Measurements from ENCODE around the gene ANKRD44. TPM values are rescaled to one million over a fixed set of nuclear protein-coding genes. Genes with fewer than 3 reads are reported as not detected.

ANKRD44 gene
- total RNA-seq, 1 experiment from 2014 or later = 0.85 TPM

GRCh38 chr2:197128897-197129296, 181.7 kb downstream of the ANKRD44 start:
- H3K9me3 ChIP-seq (replicated peaks) = no peaks in the 10 kb centered on the region
- H3K4me1 ChIP-seq = no peaks in the 10 kb centered on the region
- H3K4me3 ChIP-seq = no peak overlapping the region
- no peak overlapping the region for H3K27ac ChIP-seq
- no peaks in the 10 kb centered on the region for H3K36me3 ChIP-seq
- no peak for DNase-seq
- no peaks in the 10 kb centered on the region for H3K27me3 ChIP-seq

- no peak for DNase-seq
- H3K27me3 ChIP-seq = no peaks in the 10 kb centered on the region
- no peaks in the 10 kb centered on the region for H3K36me3 ChIP-seq
- no peak overlapping the region for H3K4me3 ChIP-seq
- no peaks in the 10 kb centered on the region for H3K9me3 ChIP-seq (replicated peaks)
- no peak overlapping the region for H3K27ac ChIP-seq
- H3K4me1 ChIP-seq = no peaks in the 10 kb centered on the region
These were observed 182.5 kb downstream of the ANKRD44 start for GRCh38 chr2:197128126-197128525.

- H3K27me3 ChIP-seq = no peaks in the 10 kb centered on the region
- no peaks in the 10 kb centered on the region for H3K36me3 ChIP-seq
- H3K4me3 ChIP-seq = no peak overlapping the region
- H3K4me1 ChIP-seq = no peaks in the 10 kb centered on the region
- H3K27ac ChIP-seq = no peak overlapping the region
- no peaks in the 10 kb centered on the region for H3K9me3 ChIP-seq (replicated peaks)
- DNase-seq = no peak
These were observed 183.8 kb downstream of the ANKRD44 start for GRCh38 chr2:197126630-197127352.

GRCh38 chr2:197124639-197125390, 185.8 kb downstream of the ANKRD44 start:
- H3K4me3 ChIP-seq = no peak overlapping the region
- no peak overlapping the region for H3K27ac ChIP-seq
- no peaks in the 10 kb centered on the region for H3K4me1 ChIP-seq

GRCh38 chr2:197122821-197123220, 187.8 kb downstream of the ANKRD44 start:
- Histone ChIP-seq H3K4me3 (no peak overlapping the region), H3K27ac (no peak overlapping the region), H3K36me3 (no peaks in the 10 kb centered on the region), H3K27me3 (no peaks in the 10 kb centered on the region), H3K9me3 (replicated peaks) (no peaks in the 10 kb centered on the region), H3K4me1 (no peaks in the 10 kb centered on the region)
- DNase-seq = no peak

More at GRCh38 chr2:197124639-197125390, 185.8 kb downstream of the ANKRD44 start:
- Histone ChIP-seq H3K27me3 (no peaks in the 10 kb centered on the region), H3K36me3 (no peaks in the 10 kb centered on the region), H3K9me3 (replicated peaks) (no peaks in the 10 kb centered on the region)
- no peak for DNase-seq

GRCh38 chr2:197121756-197122385, 188.7 kb downstream of the ANKRD44 start:
- no peak for DNase-seq
- no peak overlapping the region for H3K4me3 ChIP-seq
- H3K9me3 ChIP-seq (replicated peaks) = no peaks in the 10 kb centered on the region
- H3K27me3 ChIP-seq = no peaks in the 10 kb centered on the region
- H3K27ac ChIP-seq = no peak overlapping the region
- no peaks in the 10 kb centered on the region for H3K4me1 ChIP-seq
- no peaks in the 10 kb centered on the region for H3K36me3 ChIP-seq

- Histone ChIP-seq H3K4me3 (no peak overlapping the region), H3K36me3 (no peaks in the 10 kb centered on the region), H3K9me3 (replicated peaks) (no peaks in the 10 kb centered on the region), H3K27ac (no peak overlapping the region), H3K27me3 (no peaks in the 10 kb centered on the region), H3K4me1 (no peaks in the 10 kb centered on the region)
- DNase-seq = no peak
These were observed 189.3 kb downstream of the ANKRD44 start for GRCh38 chr2:197121255-197121654.

GRCh38 chr2:197116306-197116879, 194.2 kb downstream of the ANKRD44 start:
- Histone ChIP-seq H3K4me1 (no peaks in the 10 kb centered on the region), H3K4me3 (no peak overlapping the region), H3K27ac (no peak overlapping the region), H3K27me3 (no peaks in the 10 kb centered on the region), H3K36me3 (no peaks in the 10 kb centered on the region), H3K9me3 (replicated peaks) (no peaks in the 10 kb centered on the region)
- no peak for DNase-seq

GRCh38 chr2:197115325-197115724, 195.3 kb downstream of the ANKRD44 start:
- Histone ChIP-seq H3K4me1 (no peaks in the 10 kb centered on the region), H3K36me3 (no peaks in the 10 kb centered on the region), H3K27ac (no peak overlapping the region), H3K9me3 (replicated peaks) (no peaks in the 10 kb centered on the region), H3K27me3 (no peaks in the 10 kb centered on the region), H3K4me3 (no peak overlapping the region)
- no peak for DNase-seq

GRCh38 chr2:197113275-197113711, 197.3 kb downstream of the ANKRD44 start:
- no peak overlapping the region for H3K27ac ChIP-seq
- no peaks in the 10 kb centered on the region for H3K27me3 ChIP-seq
- H3K4me1 ChIP-seq = no peaks in the 10 kb centered on the region
- H3K36me3 ChIP-seq = no peaks in the 10 kb centered on the region
- peak in 1 of 2 experiments; percentile 33 for DNase-seq
- H3K9me3 ChIP-seq (replicated peaks) = no peaks in the 10 kb centered on the region
- H3K4me3 ChIP-seq = no peak overlapping the region

- Histone ChIP-seq H3K9me3 (replicated peaks) (no peaks in the 10 kb centered on the region), H3K36me3 (no peaks in the 10 kb centered on the region), H3K27me3 (no peaks in the 10 kb centered on the region), H3K4me3 (no peak overlapping the region), H3K4me1 (no peaks in the 10 kb centered on the region), H3K27ac (no peak overlapping the region)
- DNase-seq = no peak
These were observed 201.3 kb downstream of the ANKRD44 start for GRCh38 chr2:197109326-197109725.

GRCh38 chr2:197108758-197109157, 201.8 kb downstream of the ANKRD44 start:
- no peaks in the 10 kb centered on the region for H3K27me3 ChIP-seq
- H3K9me3 ChIP-seq (replicated peaks) = no peaks in the 10 kb centered on the region
- H3K27ac ChIP-seq = no peak overlapping the region
- H3K4me1 ChIP-seq = no peaks in the 10 kb centered on the region
- H3K4me3 ChIP-seq = no peak overlapping the region
- no peaks in the 10 kb centered on the region for H3K36me3 ChIP-seq
- peak; percentile 26 to 34 for DNase-seq

GRCh38 chr2:197107291-197108269, 203.0 kb downstream of the ANKRD44 start:
- Histone ChIP-seq H3K9me3 (replicated peaks) (no peaks in the 10 kb centered on the region), H3K4me1 (no peaks in the 10 kb centered on the region), H3K36me3 (no peaks in the 10 kb centered on the region), H3K27ac (no peak overlapping the region), H3K4me3 (no peak overlapping the region), H3K27me3 (no peaks in the 10 kb centered on the region)
- DNase-seq = no peak

- Histone ChIP-seq H3K36me3 (no peaks in the 10 kb centered on the region), H3K27me3 (no peaks in the 10 kb centered on the region), H3K4me3 (no peak overlapping the region), H3K9me3 (replicated peaks) (no peaks in the 10 kb centered on the region), H3K4me1 (no peaks in the 10 kb centered on the region), H3K27ac (no peak overlapping the region)
- DNase-seq = no peak
These were observed 207.2 kb downstream of the ANKRD44 start for GRCh38 chr2:197103363-197103762.

All from SJCRH30 (cell line).